Fibroblast of mammary gland (primary cell): ENCODE measurements around the gene TAF1L.
A peak's percentile ranks its signal among the peaks of the same experiment; 100 is the strongest.

Experiments used
- DNase-seq: peaks from one replicate; pipeline ENCODE4 v3.0.0-alpha.2; 2010; ENCODE audit warnings: low read depth
- H3K4me3 ChIP-seq: 2 replicates; pipeline ENCODE4 v1.5.1; 2011; ENCODE audit warnings: low read depth, mild to moderate bottlenecking, low read length, moderate library complexity; ENCODE audit not compliant: control insufficient read depth
- CTCF ChIP-seq: conservative IDR thresholded peaks from 2 replicates; pipeline ENCODE4 v1.5.1; 2011; ENCODE audit warnings: low read depth, low read length, inconsistent platforms; ENCODE audit not compliant: control insufficient read depth, insufficient read depth

Gene TAF1L

GRCh38 chr9:32581512-32582143, 53.8 kb downstream of the TAF1L start:
- no peak overlapping the region for H3K4me3 ChIP-seq
- peak; percentile 76 for DNase-seq
- TF ChIP-seq CTCF, result peak; percentile 68

- H3K4me3 ChIP-seq, result no peak overlapping the region
- no peak for TF ChIP-seq CTCF
- DNase-seq, result no peak
Measured at GRCh38 chr9:32580631-32581300, 54.7 kb downstream of the TAF1L start.

- DNase-seq, result peak; percentile 64
- peak; percentile 97 for TF ChIP-seq CTCF
Measured at GRCh38 chr9:32579706-32580331, 55.6 kb downstream of the TAF1L start.

More at GRCh38 chr9:32579706-32580331, 55.6 kb downstream of the TAF1L start:
- no peak overlapping the region for H3K4me3 ChIP-seq
